Lower lobe of right lung (tissue), 2 donors: Measurements from ENCODE around the gene PCP2. TPM values are rescaled to one million over a fixed set of nuclear protein-coding genes. Genes with fewer than 3 reads are reported as not detected.

Experiments used
- ATAC-seq, 2 donors: fragments of 200-7000 bp; cut with Tn5 transposase; one replicate each; pipeline ENCODE4 v1.9.1; 2020 to 2022; ENCODE audit warnings: mild to moderate bottlenecking in 2 of 2, moderate library complexity in 2 of 2
- DNase-seq: peaks from one replicate; pipeline ENCODE4 v3.0.0-alpha.2; 2020
- H3K27ac ChIP-seq: fragments of 200-600 bp; one replicate; pipeline ENCODE4 v1.8.0; 2022
- H3K27me3 ChIP-seq: fragments of 200-600 bp; one replicate; pipeline ENCODE4 v1.8.0; 2022; ENCODE audit warnings: low read depth
- H3K36me3 ChIP-seq: fragments of 200-600 bp; one replicate; pipeline ENCODE4 v1.8.0; 2022; ENCODE audit warnings: mild to moderate bottlenecking
- H3K4me1 ChIP-seq: fragments of 200-600 bp; one replicate; pipeline ENCODE4 v1.8.0; 2022
- H3K4me3 ChIP-seq: fragments of 200-600 bp; one replicate; pipeline ENCODE4 v1.8.0; 2022; ENCODE audit warnings: mild to moderate bottlenecking
- H3K9me3 ChIP-seq: fragments of 200-600 bp; one replicate; pipeline ENCODE4 v1.8.0; 2022
- CTCF ChIP-seq: fragments of 200-600 bp; IDR thresholded peaks from one replicate; pipeline ENCODE4 v1.8.0; 2022; ENCODE audit warnings: antibody characterized with exemption, mild to moderate bottlenecking
- intact Hi-C: fragments of 100-400 bp; cut with DNase I; formaldehyde crosslinking; loops from one replicate; pipeline ENCODE4 v1.11.0; 2022
- microRNA-seq: library from miRNA; unstranded; fragments of <30 nt; microRNA quantifications from one replicate; pipeline ENCODE4 v1.2.0, GENCODE V29; 2020; ENCODE audit warnings: borderline number of aligned reads
- total RNA-seq: library from RNA; stranded (reverse); fragmentation: NEBNext Ultra II Directional; extraction: Animal tissue kit (Norgen Biotek cat#: 25700); gene quantifications from one replicate; pipeline ENCODE4 v1.2.1, GENCODE V29; 2021
- donor health status: DM: no; HTN: yes; CAD: no; lungs with severe emphysema.

Gene PCP2
- total RNA-seq, 1 donor from 2014 or later = 3.5 TPM

GRCh38 chr19:7595466-7596133 lies 37.9 kb downstream of the PCP2 start, which contains the start of gene CAMSAP3:
CAMSAP3 (plus strand) TSS chr19:7595863; CDS start chr19:7596003, 140 bp downstream.
- TF ChIP-seq CTCF = no peak
- H3K4me1 ChIP-seq = peaks cover 3% of the 10 kb centered on the region
- peaks cover 30% of the 10 kb centered on the region for H3K27me3 ChIP-seq
- no peaks in the 10 kb centered on the region for H3K36me3 ChIP-seq
- intact Hi-C loops = no loop called here
- H3K27ac ChIP-seq = peak within 1 kb of the TSS; percentile 56
- DNase-seq (peak; percentile 77), ATAC-seq (peak; percentile 91 to 92)
- peak within 1 kb of the TSS; percentile 57 for H3K4me3 ChIP-seq
- H3K9me3 ChIP-seq = no peaks in the 10 kb centered on the region

GRCh38 chr19:7590256-7590655 lies 43.3 kb downstream of the PCP2 start:
- Histone ChIP-seq H3K27ac (no peak overlapping the region), H3K36me3 (no peaks in the 10 kb centered on the region), H3K4me1 (no peaks in the 10 kb centered on the region), H3K9me3 (no peaks in the 10 kb centered on the region), H3K4me3 (no peak overlapping the region), H3K27me3 (peaks cover 7% of the 10 kb centered on the region)
- DNase-seq = no peak
- ATAC-seq = peak; percentile 58 to 62
- intact Hi-C loops = no loop called here
- no peak for TF ChIP-seq CTCF

GRCh38 chr19:7589822-7590221 lies 43.7 kb downstream of the PCP2 start:
- no peaks in the 10 kb centered on the region for H3K36me3 ChIP-seq
- TF ChIP-seq CTCF = no peak
- no peaks in the 10 kb centered on the region for H3K9me3 ChIP-seq
- no peak overlapping the region for H3K27ac ChIP-seq
- peaks cover 3% of the 10 kb centered on the region for H3K27me3 ChIP-seq
- H3K4me1 ChIP-seq = no peaks in the 10 kb centered on the region
- intact Hi-C loops = no loop called here
- no peak overlapping the region for H3K4me3 ChIP-seq
- ATAC-seq (no peak), DNase-seq (no peak)

GRCh38 chr19:7582446-7582845 lies 51.1 kb downstream of the PCP2 start:
- DNase-seq (no peak), ATAC-seq (peak in 1 of 2 donors; percentile 56)
- H3K4me1 ChIP-seq = no peaks in the 10 kb centered on the region
- no peak overlapping the region for H3K27ac ChIP-seq
- no peaks in the 10 kb centered on the region for H3K27me3 ChIP-seq
- no peaks in the 10 kb centered on the region for H3K9me3 ChIP-seq
- H3K4me3 ChIP-seq = no peak overlapping the region
- H3K36me3 ChIP-seq = no peaks in the 10 kb centered on the region
- intact Hi-C loops = no loop called here
- no peak for TF ChIP-seq CTCF

Small RNA genes lying within 50 kb of the gene (microRNA-seq; reads per million reads assigned to microRNA genes)
- gene MIR6792 = not detected

Other genes starting within 250 kb of the PCP2 start
- 3.8 TPM for gene PEX11G, start 144.7 kb downstream of the PCP2 start, total RNA-seq
- 54.9 TPM for gene ZNF358, start 117.6 kb downstream of the PCP2 start, total RNA-seq
- 79.0 TPM for gene MCOLN1, start 111.1 kb downstream of the PCP2 start, total RNA-seq
- 289 TPM for gene PNPLA6, start 98.0 kb downstream of the PCP2 start, total RNA-seq
- gene CAMSAP3, start 37.9 kb downstream of the PCP2 start, total RNA-seq = 25.6 TPM
- 42.0 TPM for gene XAB2, start 4.2 kb downstream of the PCP2 start, total RNA-seq
- gene PET100, start 3.9 kb downstream of the PCP2 start, total RNA-seq = 82.6 TPM
- 200 TPM for gene STXBP2, start 3.4 kb upstream of the PCP2 start, total RNA-seq
- gene RETN, start 35.3 kb upstream of the PCP2 start, total RNA-seq = 21.1 TPM
- gene MCEMP1, start 43.4 kb upstream of the PCP2 start, total RNA-seq = 184 TPM
- 75.3 TPM for gene TRAPPC5, start 47.1 kb upstream of the PCP2 start, total RNA-seq
- 0.50 TPM for gene FCER2, start 68.4 kb upstream of the PCP2 start, total RNA-seq
- gene CLEC4G, start 98.4 kb upstream of the PCP2 start, total RNA-seq = 2.9 TPM
- gene CD209, start 113.8 kb upstream of the PCP2 start, total RNA-seq = 18.8 TPM
- 5.8 TPM for gene CLEC4M, start 129.5 kb upstream of the PCP2 start, total RNA-seq
- gene EVI5L, start 196.5 kb upstream of the PCP2 start, total RNA-seq = 11.7 TPM
- gene PRR36, start 240.7 kb upstream of the PCP2 start, total RNA-seq = 2.5 TPM